Stimulated activated CD8-positive, alpha-beta memory T cell treated with anti-CD3 and anti-CD28 coated beads, Interleukin-12 subunit alpha, Interleukin-12 subunit beta, amount 100 ng/mL, for 4 hours (primary cell): ENCODE measurements around the gene SSR3.

Source experiments
- DNase-seq: peaks from one replicate; pipeline ENCODE4 v3.0.0-alpha.2; 2020; ENCODE audit warnings: low read depth

Gene SSR3

DNA sequence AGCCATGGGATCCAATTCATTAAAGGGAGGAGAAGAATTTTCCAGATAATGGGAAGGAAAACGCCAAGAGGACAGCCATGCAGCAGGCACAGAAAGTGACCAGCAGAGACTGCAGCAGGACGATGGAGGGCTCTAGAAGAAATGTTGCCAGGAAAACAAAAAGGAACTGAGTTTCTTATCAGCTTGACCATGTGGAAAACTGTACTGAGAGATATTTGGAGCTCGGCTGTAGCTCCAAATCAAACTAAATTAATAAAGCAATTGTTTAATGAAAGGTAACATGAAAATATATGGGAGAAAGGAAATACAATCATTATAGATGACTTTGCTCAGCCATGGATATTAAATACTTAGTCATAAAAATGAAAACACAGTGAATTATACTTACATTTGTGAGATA lies 63.7 kb downstream of the SSR3 start:
- no peak for DNase-seq
